ENCODE data around the gene TCEAL7. TPM values are rescaled to one million over a fixed set of nuclear protein-coding genes. Genes with fewer than 3 reads are reported as not detected.
"Not testable (repeated sequence)": the region's sequence is repeated elsewhere in the genome, so short reads cannot be mapped to it uniquely, and the experiment has no call there.

Gene TCEAL7, protein sequence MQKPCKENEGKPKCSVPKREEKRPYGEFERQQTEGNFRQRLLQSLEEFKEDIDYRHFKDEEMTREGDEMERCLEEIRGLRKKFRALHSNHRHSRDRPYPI
- not detected for total RNA-seq

DNA sequence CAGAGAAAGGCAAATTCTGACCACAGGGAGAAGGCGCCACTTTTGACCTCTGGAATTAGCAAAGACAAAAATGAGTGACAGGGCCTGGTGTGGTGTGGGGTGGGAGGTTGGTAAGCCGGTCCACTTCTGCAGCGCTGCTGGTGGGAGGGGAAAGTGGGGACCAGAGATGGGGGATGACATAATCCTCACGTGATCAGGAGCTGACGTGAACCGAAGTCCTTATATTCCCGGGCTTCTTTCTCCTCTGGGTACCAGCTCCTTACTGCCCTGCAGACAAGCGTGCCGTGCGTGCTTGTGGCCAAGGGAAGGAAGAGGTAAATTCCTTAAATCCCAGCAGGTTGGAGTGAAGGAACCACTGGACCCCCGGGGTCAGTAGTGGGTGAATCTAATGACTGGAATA is at the start of gene TCEAL7:
TCEAL7 (plus strand) TSS at position 249 of the 400 bp plus-strand sequence. CDS start 1,165 bp downstream, outside the sequence.
- no peak for ATAC-seq

DNA sequence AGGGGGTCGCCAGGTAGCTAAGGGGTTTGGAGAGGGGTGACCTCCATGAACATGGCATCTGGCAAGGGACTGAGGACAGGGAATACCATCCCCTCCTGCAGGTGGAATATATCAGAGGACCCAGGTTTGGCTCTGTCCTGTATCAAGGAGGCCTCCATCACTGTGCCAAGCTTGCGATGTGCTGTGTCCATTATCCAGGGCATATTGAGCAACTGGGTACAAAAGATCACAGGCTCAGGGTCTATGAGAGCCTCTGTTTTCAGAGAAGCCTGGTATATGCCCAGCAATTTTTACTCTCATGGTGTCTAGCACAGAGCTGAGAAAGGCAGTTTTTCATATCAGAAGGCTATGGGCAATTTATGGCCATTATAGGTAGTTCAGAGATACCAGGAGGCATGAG is 36.9 kb upstream of the TCEAL7 start:
- POLR2A ChIA-PET = no interaction called here

More for the DNA sequence above, at the start of gene TCEAL7:
- Mint-ChIP-seq H3K4me1 (no peaks in the 10 kb centered on the region), H3K4me3 (no peak within 1 kb of the TSS), H3K27ac (no peak within 1 kb of the TSS), H3K9me3 (ENCODE audit: low read depth) (no peaks in the 10 kb centered on the region), H3K36me3 (ENCODE audit: low read depth) (no peaks in the 10 kb centered on the region), H3K27me3 (peaks cover 15% of the 10 kb centered on the region)
- intact Hi-C loops (cut with DNase I, micrococcal nuclease) = no loop called here
- DNase-seq = no peak
- ChIA-PET POLR2A (no interaction called here), CTCF (no interaction called here)

DNA sequence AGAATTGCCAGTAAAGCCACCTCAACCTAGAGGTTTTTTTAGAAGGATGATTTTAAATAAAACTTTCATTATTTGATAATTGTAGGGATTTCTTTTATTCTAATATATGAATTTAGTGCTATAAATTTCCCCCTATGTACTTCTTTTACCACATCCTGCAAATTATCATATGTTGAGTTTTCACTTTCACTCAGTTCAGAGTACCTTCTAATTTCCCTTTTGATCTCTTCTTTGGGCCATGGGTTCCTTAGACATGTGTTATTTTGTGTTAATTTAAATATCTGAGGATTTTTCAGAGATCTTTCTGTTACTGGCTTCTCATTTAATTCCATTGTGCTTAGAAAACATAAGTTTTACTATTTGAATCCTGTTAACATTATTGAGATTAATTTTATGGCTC is 25.3 kb upstream of the TCEAL7 start:
- Mint-ChIP-seq H3K4me1 (peaks cover 4% of the 10 kb centered on the region), H3K27ac (no peak overlapping the region), H3K27me3 (no peaks in the 10 kb centered on the region), H3K9me3 (ENCODE audit: low read depth) (no peaks in the 10 kb centered on the region), H3K4me3 (no peak overlapping the region), H3K36me3 (ENCODE audit: low read depth) (peaks cover 6% of the 10 kb centered on the region)
- ATAC-seq (no peak), DNase-seq (no peak)
- POLR2A ChIA-PET = no interaction called here
- intact Hi-C loops (cut with DNase I, micrococcal nuclease) = no loop called here
- CTCF ChIA-PET = no interaction called here

More for the DNA sequence above, 36.9 kb upstream of the TCEAL7 start:
- CTCF ChIA-PET = no interaction called here
- no peak overlapping the region for H3K4me3 Mint-ChIP-seq
- H3K4me1 Mint-ChIP-seq = no peaks in the 10 kb centered on the region
- no peaks in the 10 kb centered on the region for H3K36me3 Mint-ChIP-seq (ENCODE audit: low read depth)
- H3K9me3 Mint-ChIP-seq (ENCODE audit: low read depth) = no peaks in the 10 kb centered on the region
- DNase-seq (no peak), ATAC-seq (no peak)
- intact Hi-C loops (cut with DNase I, micrococcal nuclease) = no loop called here
- no peak overlapping the region for H3K27ac Mint-ChIP-seq
- peaks cover 3% of the 10 kb centered on the region for H3K27me3 Mint-ChIP-seq

DNA sequence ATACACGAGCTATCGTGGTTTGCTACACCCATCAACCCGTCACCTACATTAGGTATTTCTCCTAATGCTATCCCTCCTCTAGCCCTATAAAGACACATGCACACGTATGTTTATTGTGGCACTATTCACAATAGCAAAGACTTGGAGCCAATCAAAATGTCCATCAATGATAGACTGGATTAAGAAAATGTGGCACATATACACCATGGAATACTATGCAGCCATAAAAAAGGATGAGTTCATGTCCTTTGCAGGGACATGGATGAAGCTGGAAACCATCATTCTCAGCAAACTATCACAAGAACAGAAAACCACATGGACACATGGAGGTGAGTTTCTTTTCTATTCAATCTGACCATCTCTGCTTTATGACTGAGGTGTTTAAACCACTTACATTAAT is 24.4 kb upstream of the TCEAL7 start:
- DNase-seq; H3K4me1 Mint-ChIP-seq; CTCF ChIA-PET; H3K4me3 Mint-ChIP-seq; H3K36me3 Mint-ChIP-seq (ENCODE audit: low read depth); H3K27me3 Mint-ChIP-seq; POLR2A ChIA-PET; H3K27ac Mint-ChIP-seq; H3K9me3 Mint-ChIP-seq (ENCODE audit: low read depth); ATAC-seq; intact Hi-C loops (cut with DNase I, micrococcal nuclease): not testable (repeated sequence)

DNA sequence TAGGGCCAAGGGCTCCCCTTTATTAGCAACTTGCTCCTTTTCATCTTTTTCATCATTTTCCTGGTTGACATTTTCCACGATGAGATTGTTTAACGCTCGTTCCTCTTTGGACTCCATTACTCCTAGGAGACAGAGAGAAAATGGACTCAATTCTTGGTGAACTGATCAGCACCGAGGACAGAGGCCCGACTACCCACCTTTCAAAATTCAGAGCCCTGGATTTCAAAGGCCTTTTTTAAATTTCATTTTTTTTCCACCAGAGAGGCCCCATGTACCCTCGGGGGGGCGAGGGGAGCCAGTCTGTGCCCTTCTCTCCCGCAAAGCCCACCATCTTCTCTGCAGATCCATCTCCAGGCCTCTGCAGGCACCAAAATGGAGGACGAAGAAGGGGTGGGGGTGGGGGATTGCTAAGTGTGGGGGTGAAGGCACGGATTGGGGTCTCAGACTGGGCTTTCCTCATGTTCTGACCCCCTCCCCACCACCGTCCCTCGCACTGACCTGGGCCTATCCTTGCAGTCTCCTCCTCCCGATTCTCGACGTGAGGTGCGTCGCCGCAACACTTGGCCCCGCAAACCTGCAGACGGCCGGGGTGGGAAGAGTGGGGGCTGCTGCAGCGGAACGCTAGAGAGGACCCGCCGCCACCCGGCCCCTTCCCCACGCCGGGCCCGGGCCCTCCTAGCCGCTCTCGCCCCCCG is 20.0 kb upstream of the TCEAL7 start:
- H3K27me3 Mint-ChIP-seq = no peaks in the 10 kb centered on the region
- DNase-seq = no peak
- H3K4me1 Mint-ChIP-seq = peaks cover 4% of the 10 kb centered on the region
- ChIA-PET POLR2A (no interaction called here), CTCF (no interaction called here)
- intact Hi-C loops (cut with DNase I, micrococcal nuclease) = loop anchor here (1.0 to 5.0 kb wide), 4 partner anchors 56 to 609 kb away; partner anchors contain the start of gene BEX4 (in 2 of the 2)
- H3K9me3 Mint-ChIP-seq (ENCODE audit: low read depth) = no peaks in the 10 kb centered on the region
- H3K27ac Mint-ChIP-seq = no peak overlapping the region
- peaks cover 7% of the 10 kb centered on the region for H3K36me3 Mint-ChIP-seq (ENCODE audit: low read depth)
- peak overlapping the region; percentile 66 for H3K4me3 Mint-ChIP-seq
- ATAC-seq = no peak

DNA sequence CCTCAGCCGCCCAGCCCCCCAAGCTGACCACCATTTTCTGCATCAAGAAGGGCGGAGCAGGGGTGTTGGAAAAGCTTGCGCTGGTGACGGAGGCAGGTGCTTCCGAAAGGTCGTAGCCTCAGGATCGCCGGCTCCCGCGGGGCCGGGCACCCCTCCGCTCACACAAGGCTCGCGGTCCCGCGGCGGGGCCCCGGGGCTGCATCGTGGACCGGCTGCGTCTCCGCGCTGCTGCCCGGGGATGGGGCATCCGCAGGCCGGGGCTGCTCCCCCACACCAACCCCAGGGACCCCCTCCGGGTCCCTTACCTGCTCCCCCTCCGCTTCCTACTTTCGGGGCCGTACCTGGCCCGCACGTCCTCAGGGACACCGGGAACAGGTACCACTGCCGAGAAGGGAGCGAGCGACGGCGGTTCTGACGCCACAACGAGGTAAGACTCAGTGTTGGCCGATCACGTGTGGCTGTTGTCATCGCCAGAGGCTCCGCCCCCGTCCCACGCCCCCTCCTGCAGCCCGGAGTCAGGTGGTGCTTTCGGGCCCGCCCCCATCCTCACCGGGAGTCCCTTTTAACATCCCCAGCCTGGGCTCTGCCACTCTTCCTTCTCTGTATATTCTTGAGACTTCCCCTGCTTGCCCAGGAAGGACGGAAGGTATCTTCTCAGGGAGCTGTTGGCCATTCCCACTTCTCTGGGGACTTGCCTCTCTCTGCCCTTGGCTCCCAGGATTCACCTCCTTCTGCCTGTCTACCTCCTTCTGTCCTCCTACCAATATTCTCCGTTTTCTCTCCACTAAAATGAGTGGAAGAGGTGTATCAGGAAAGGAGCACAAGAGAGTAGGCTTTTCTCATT is 19.3 kb upstream of the TCEAL7 start, which contains the start of gene BEX2:
BEX2 (minus strand) TSS at position 436 of the 844 bp plus-strand sequence. CDS start 1,014 bp downstream, outside the sequence.
- H3K27me3 Mint-ChIP-seq = no peaks in the 10 kb centered on the region
- peaks cover 7% of the 10 kb centered on the region for H3K36me3 Mint-ChIP-seq (ENCODE audit: low read depth)
- DNase-seq = peak; percentile 91
- intact Hi-C loops (cut with DNase I, micrococcal nuclease) = loop anchor here (1.0 to 5.0 kb wide), 4 partner anchors 56 to 608 kb away; partner anchors contain the start of gene BEX4 (in 2 of the 2)
- no peaks in the 10 kb centered on the region for H3K9me3 Mint-ChIP-seq (ENCODE audit: low read depth)
- H3K4me3 Mint-ChIP-seq = peak within 1 kb of the TSS; percentile 66
- ATAC-seq = peak; percentile 99
- H3K27ac Mint-ChIP-seq = no peak within 1 kb of the TSS
- H3K4me1 Mint-ChIP-seq = peaks cover 4% of the 10 kb centered on the region
- ChIA-PET CTCF (no interaction called here), POLR2A (no interaction called here)

DNA sequence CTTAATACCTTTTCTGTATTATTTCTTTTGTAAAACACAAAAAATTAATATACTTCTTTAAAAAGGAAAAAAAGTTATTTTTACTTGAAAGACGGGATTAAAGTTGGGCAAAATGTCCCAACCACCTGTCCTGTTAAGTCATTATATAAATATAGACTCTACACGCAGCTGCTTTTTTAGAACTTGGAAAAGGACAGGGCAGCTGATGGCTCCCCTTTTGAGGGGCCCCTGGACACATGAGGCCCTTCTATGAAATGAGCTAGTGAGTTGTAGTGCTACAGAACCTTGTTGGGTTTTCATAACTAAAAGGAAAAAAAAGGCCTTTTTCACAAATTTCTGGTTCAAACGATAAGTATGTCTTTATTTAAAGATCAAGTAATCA is 18.6 kb upstream of the TCEAL7 start:
- peaks cover 7% of the 10 kb centered on the region for H3K36me3 Mint-ChIP-seq (ENCODE audit: low read depth)
- H3K27ac Mint-ChIP-seq = no peak overlapping the region
- ATAC-seq (no peak), DNase-seq (no peak)
- H3K4me3 Mint-ChIP-seq = no peak overlapping the region
- intact Hi-C loops (cut with DNase I, micrococcal nuclease) = loop anchor here (2.0 to 5.0 kb wide), 3 partner anchors 94 to 607 kb away; partner anchors contain the start of gene BEX4 (in 2 of the 2)
- H3K27me3 Mint-ChIP-seq = no peaks in the 10 kb centered on the region
- CTCF ChIA-PET = interaction anchor here (0.8 kb wide), 1 partner anchor 45 kb away, joined by 3 read pairs; the partner anchor contains the start of gene TCEAL9
- H3K9me3 Mint-ChIP-seq (ENCODE audit: low read depth) = no peaks in the 10 kb centered on the region
- POLR2A ChIA-PET = no interaction called here
- H3K4me1 Mint-ChIP-seq = peaks cover 4% of the 10 kb centered on the region

DNA sequence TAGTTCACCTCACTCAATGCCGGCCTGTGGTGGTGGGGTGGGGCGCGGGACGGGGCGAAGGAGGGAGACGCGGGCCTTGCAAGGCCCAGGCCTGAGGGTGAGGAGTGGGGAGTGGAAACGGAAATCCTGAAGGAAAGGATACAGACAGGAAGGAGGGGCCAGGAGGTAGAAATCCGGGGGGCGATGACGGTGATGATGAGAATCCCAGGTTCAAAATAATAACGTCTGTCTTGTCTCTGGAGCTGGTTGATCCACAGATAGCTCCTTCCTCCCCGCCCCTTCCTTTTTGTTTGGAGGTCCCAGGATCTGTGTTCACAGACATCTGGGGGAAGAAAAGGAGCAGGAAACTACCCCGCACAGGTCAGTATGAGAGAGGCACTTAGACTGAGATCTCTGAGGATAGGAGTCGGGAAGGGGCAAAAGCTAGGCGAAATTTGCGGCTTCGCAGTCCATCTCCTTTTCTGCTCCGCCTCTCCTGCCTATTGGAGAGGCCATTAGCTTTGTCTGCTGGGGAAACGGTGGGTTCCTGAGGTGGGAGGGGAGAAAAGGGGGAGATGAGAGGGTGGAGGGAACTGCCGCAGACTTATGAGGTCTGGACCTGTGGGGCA is 746 bp downstream of the TCEAL7 start:
- Mint-ChIP-seq H3K36me3 (ENCODE audit: low read depth) (no peaks in the 10 kb centered on the region), H3K9me3 (ENCODE audit: low read depth) (no peaks in the 10 kb centered on the region), H3K27ac (no peak overlapping the region), H3K27me3 (peaks cover 15% of the 10 kb centered on the region), H3K4me1 (no peaks in the 10 kb centered on the region), H3K4me3 (no peak overlapping the region)
- DNase-seq (no peak), ATAC-seq (no peak)
- intact Hi-C loops (cut with DNase I, micrococcal nuclease) = no loop called here
- ChIA-PET CTCF (no interaction called here), POLR2A (no interaction called here)

DNA sequence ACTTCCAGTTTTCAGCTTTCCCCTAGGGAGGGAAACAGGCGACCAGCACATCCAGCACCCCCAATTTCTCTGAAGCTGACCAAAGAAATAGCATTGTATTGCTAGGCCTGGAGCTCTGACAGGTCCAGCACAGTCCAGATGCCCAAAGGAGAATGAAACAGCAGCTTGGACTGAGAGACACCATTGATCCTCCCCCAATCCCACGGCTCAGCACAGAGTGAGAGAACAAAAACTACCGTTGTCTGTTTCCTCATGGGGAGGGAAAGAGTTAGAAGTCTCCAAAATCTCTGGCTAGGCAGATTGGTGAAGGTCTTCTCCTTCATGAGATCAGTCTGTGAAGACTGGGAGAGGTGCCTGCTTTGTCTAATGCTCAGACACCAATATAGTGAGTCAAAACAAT is 8.6 kb downstream of the TCEAL7 start:
- H3K4me1 Mint-ChIP-seq = no peaks in the 10 kb centered on the region
- ATAC-seq = no peak
- intact Hi-C loops (cut with DNase I, micrococcal nuclease) = no loop called here
- no peak overlapping the region for H3K4me3 Mint-ChIP-seq
- no peak for DNase-seq
- no peaks in the 10 kb centered on the region for H3K27me3 Mint-ChIP-seq
- no peak overlapping the region for H3K27ac Mint-ChIP-seq
- POLR2A ChIA-PET = interaction anchor here (0.7 kb wide), 1 partner anchor 71 kb away, joined by 3 read pairs; no protein-coding TSS in a partner anchor
- CTCF ChIA-PET = no interaction called here
- H3K9me3 Mint-ChIP-seq (ENCODE audit: low read depth) = no peaks in the 10 kb centered on the region
- no peaks in the 10 kb centered on the region for H3K36me3 Mint-ChIP-seq (ENCODE audit: low read depth)

DNA sequence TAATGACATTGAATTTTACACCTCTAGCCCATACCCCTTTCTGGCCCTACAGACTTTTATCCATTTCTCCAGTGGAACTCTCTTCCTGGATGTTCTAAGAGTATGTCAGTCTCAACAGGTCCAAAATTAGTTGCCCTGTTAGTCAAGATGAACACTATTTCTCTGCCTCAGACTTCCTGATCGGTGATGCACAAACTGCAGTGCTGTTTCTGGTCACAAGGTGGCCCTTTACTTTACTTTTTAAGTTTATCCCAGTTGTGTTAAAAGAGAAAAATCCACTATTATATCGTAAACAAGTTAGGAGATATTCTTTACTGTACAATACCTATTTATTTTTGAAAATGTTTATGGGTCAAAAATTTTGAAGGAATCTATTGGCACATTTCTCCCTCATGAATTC is 13.1 kb downstream of the TCEAL7 start:
- Mint-ChIP-seq H3K4me3 (no peak overlapping the region), H3K36me3 (ENCODE audit: low read depth) (no peaks in the 10 kb centered on the region), H3K27ac (no peak overlapping the region), H3K9me3 (ENCODE audit: low read depth) (no peaks in the 10 kb centered on the region), H3K4me1 (no peaks in the 10 kb centered on the region), H3K27me3 (no peaks in the 10 kb centered on the region)
- peak; percentile 56 for DNase-seq
- intact Hi-C loops (cut with DNase I, micrococcal nuclease) = loop anchor here (1.0 kb wide), 1 partner anchor 121 kb away; no protein-coding TSS in a partner anchor
- ChIA-PET POLR2A (no interaction called here), CTCF (interaction anchor here (0.8 to 4.2 kb wide), 3 partner anchors 119 to 125 kb away, joined by 3 to 28 read pairs (median 3); no protein-coding TSS in a partner anchor)
- ATAC-seq = peak; percentile 53

DNA sequence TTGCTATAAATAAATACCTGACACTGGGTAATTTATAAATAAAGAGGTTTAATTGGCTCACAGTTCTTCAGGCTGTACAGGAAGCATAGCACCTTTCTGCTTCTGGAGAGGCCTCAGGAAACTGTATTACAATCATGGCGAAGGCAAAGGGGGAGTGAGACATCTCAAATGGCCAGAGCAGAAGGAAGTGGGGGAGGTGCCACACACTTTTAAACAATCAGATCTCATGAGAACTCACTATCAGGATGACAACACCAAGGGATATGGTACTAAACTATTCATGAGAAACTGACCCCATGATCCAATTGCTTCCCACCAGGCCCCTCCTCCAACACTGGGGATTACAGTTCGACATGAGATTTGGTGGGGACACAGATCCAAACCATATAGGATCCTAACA is 14.6 kb downstream of the TCEAL7 start:
- intact Hi-C loops (cut with DNase I, micrococcal nuclease) = no loop called here
- POLR2A ChIA-PET = no interaction called here
- H3K27ac Mint-ChIP-seq = no peak overlapping the region
- H3K4me1 Mint-ChIP-seq = no peaks in the 10 kb centered on the region
- H3K9me3 Mint-ChIP-seq (ENCODE audit: low read depth) = no peaks in the 10 kb centered on the region
- CTCF ChIA-PET = no interaction called here
- DNase-seq (no peak), ATAC-seq (no peak)
- no peaks in the 10 kb centered on the region for H3K36me3 Mint-ChIP-seq (ENCODE audit: low read depth)
- H3K4me3 Mint-ChIP-seq = no peak overlapping the region
- H3K27me3 Mint-ChIP-seq = no peaks in the 10 kb centered on the region

All from activated CD4-positive, alpha-beta T cell treated with anti-CD3 and anti-CD28 coated beads for 36 hours (primary cell).